IMR-90 (cell line): ENCODE results near the gene POC1B. TPM values are rescaled to one million over a fixed set of nuclear protein-coding genes. Genes with fewer than 3 reads are reported as not detected.

Experiments
- ATAC-seq: fragments of 200-7000 bp; cut with Tn5 transposase; 2 replicates; pipeline ENCODE4 v1.9.1; 2020; ENCODE audit warnings: low read depth, mild to moderate bottlenecking, moderate library complexity
- BruUV-seq: library from RNA; stranded (reverse); fragments of 400-500 nt; replicated peaks from 2 replicates; lab custom pipeline; 2021; lab: Mats Ljungman, UMichigan
- CTCF ChIA-PET: fragments of 300-600 bp; formaldehyde crosslinking; extraction: SDS; loops from one replicate; lab custom pipeline; 2021; ENCODE audit warnings: antibody characterized with exemption; lab: Yijun Ruan, JAX
- POLR2A ChIA-PET: fragments of 300-600 bp; sonication (Branson Sonifier 250); formaldehyde crosslinking; loops from one replicate; lab custom pipeline; 2022; ENCODE audit warnings: antibody characterized with exemption; ENCODE audit not compliant: unreplicated experiment; lab: Charles Lee
- DNase-seq: peaks from one replicate; pipeline ENCODE4 v3.0.0; 2013
- H2AFZ ChIP-seq: replicated peaks from 2 replicates; pipeline ENCODE3; 2013; ENCODE audit warnings: low read length, mild to moderate bottlenecking; ENCODE audit not compliant: poor library complexity
- H2AK5ac ChIP-seq: 2 replicates; pipeline ENCODE4 v1.6.1; 2013; ENCODE audit warnings: low read depth, low read length, inconsistent platforms
- H2AK9ac ChIP-seq: replicated peaks from 2 replicates; pipeline ENCODE3; 2013; ENCODE audit warnings: mild to moderate bottlenecking, low read depth, low read length, moderate library complexity; ENCODE audit not compliant: poor library complexity
- H2BK120ac ChIP-seq: 2 replicates; pipeline ENCODE4 v1.6.1; 2013; ENCODE audit warnings: low read depth, low read length, inconsistent platforms
- H2BK15ac ChIP-seq: 3 replicates; pipeline ENCODE4 v1.6.1; 2013; ENCODE audit warnings: low read depth, low read length, inconsistent platforms
- H2BK20ac ChIP-seq: 2 replicates; pipeline ENCODE4 v1.6.1; 2013; ENCODE audit warnings: low read depth, mild to moderate bottlenecking, inconsistent platforms, low read length, moderate library complexity
- H2BK5ac ChIP-seq: 2 replicates; pipeline ENCODE4 v1.6.1; 2013; ENCODE audit warnings: mild to moderate bottlenecking, low read depth, low read length, inconsistent platforms; ENCODE audit not compliant: poor library complexity, severe bottlenecking
- H3K14ac ChIP-seq: replicated peaks from 2 replicates; pipeline ENCODE4 v1.6.1; 2013; ENCODE audit warnings: low read depth, low read length, inconsistent platforms
- H3K18ac ChIP-seq: 2 replicates; pipeline ENCODE4 v1.6.1; 2013; ENCODE audit warnings: low read depth, low read length, control low read depth
- H3K23ac ChIP-seq: 2 replicates; pipeline ENCODE4 v1.6.1; 2013; ENCODE audit warnings: low read depth, low read length, inconsistent platforms
- H3K27ac ChIP-seq: 2 replicates; pipeline ENCODE4 v1.5.1; 2013; ENCODE audit warnings: mild to moderate bottlenecking, control low read depth, low read length; ENCODE audit not compliant: insufficient read depth
- H3K27me3 ChIP-seq: 2 replicates; pipeline ENCODE4 v1.6.1; 2013; ENCODE audit warnings: low read length; ENCODE audit not compliant: control insufficient read depth, insufficient read depth
- H3K36me3 ChIP-seq: 2 replicates; pipeline ENCODE4 v1.6.1; 2013; ENCODE audit warnings: low read length, mixed read lengths; ENCODE audit not compliant: control insufficient read depth, insufficient read depth
- H3K4ac ChIP-seq: 2 replicates; pipeline ENCODE4 v1.6.1; 2013; ENCODE audit warnings: low read depth, low read length, inconsistent platforms
- H3K4me1 ChIP-seq: 2 replicates; pipeline ENCODE4 v1.6.1; 2013; ENCODE audit warnings: low read length, mixed read lengths; ENCODE audit not compliant: control insufficient read depth, insufficient read depth
- H3K4me2 ChIP-seq: 2 replicates; pipeline ENCODE4 v1.6.1; 2013; ENCODE audit warnings: low read depth, mild to moderate bottlenecking, control low read depth, low read length, moderate library complexity
- H3K4me3 ChIP-seq: 2 replicates; pipeline ENCODE4 v1.5.1; 2013; ENCODE audit warnings: low read depth, mild to moderate bottlenecking, control low read depth, low read length, moderate library complexity; ENCODE audit not compliant: insufficient read depth
- H3K56ac ChIP-seq: 2 replicates; pipeline ENCODE4 v1.6.1; 2013; ENCODE audit warnings: low read length, inconsistent platforms; ENCODE audit not compliant: insufficient read depth; ENCODE audit errors: extremely low read depth
- H3K79me1 ChIP-seq, 2 experiments: 2 replicates each; pipeline ENCODE4 v1.6.1; 2013; ENCODE audit warnings: low read length in 2 of 2, inconsistent platforms in 1 of 2, low read depth in 1 of 2
- H3K9ac ChIP-seq: 2 replicates; pipeline ENCODE4 v1.6.1; 2013; ENCODE audit warnings: low read depth, low read length, control low read depth
- H3K9me1 ChIP-seq: 2 replicates; pipeline ENCODE4 v1.6.1; 2013; ENCODE audit warnings: low read length, inconsistent platforms; ENCODE audit not compliant: insufficient read depth
- H3K9me3 ChIP-seq: 2 replicates; pipeline ENCODE4 v1.6.1; 2013; ENCODE audit warnings: low read length; ENCODE audit not compliant: control insufficient read depth, insufficient read depth
- H4K20me1 ChIP-seq: 2 replicates; pipeline ENCODE4 v1.6.1; 2013; ENCODE audit warnings: low read length, inconsistent platforms; ENCODE audit not compliant: insufficient read depth
- H4K5ac ChIP-seq: 2 replicates; pipeline ENCODE4 v1.6.1; 2013; ENCODE audit warnings: mild to moderate bottlenecking, low read depth, low read length, control low read depth
- H4K8ac ChIP-seq, 2 experiments: 2 replicates each; pipeline ENCODE4 v1.6.1; 2013; ENCODE audit warnings: low read depth in 2 of 2, low read length in 2 of 2, control low read depth in 1 of 2, inconsistent platforms in 1 of 2
- H4K91ac ChIP-seq: 2 replicates; pipeline ENCODE4 v1.6.1; 2013; ENCODE audit warnings: low read depth, low read length, inconsistent platforms; ENCODE audit not compliant: insufficient read depth
- CEBPB ChIP-seq: IDR thresholded peaks from 2 replicates; pipeline ENCODE4 v1.6.1; 2012; ENCODE audit warnings: low read depth, low read length, improper control_type of control experiment
- CHD1 ChIP-seq: IDR thresholded peaks from 2 replicates; pipeline ENCODE4 v1.6.1; 2012; ENCODE audit warnings: low read depth, low read length, improper control_type of control experiment
- FOS ChIP-seq: fragments of 150-350 bp; IDR thresholded peaks from 2 replicates; pipeline ENCODE4 v1.6.1; 2016; ENCODE audit warnings: low read depth, low read length
- MAFK ChIP-seq: IDR thresholded peaks from 2 replicates; pipeline ENCODE4 v1.6.1; 2012; ENCODE audit warnings: low read depth, low read length, improper control_type of control experiment
- MAZ ChIP-seq: IDR thresholded peaks from 2 replicates; pipeline ENCODE4 v1.6.1; 2012; ENCODE audit warnings: low read depth, mild to moderate bottlenecking, low read length, improper control_type of control experiment, moderate library complexity, borderline replicate concordance
- NFE2L2 ChIP-seq: fragments of 150-350 bp; IDR thresholded peaks from 2 replicates; pipeline ENCODE4 v1.6.1; 2016; ENCODE audit warnings: low read depth, mild to moderate bottlenecking, low read length
- POLR2A ChIP-seq: IDR thresholded peaks from 2 replicates; pipeline ENCODE4 v1.6.1; 2012; ENCODE audit warnings: mild to moderate bottlenecking, low read depth, low read length
- RAD21 ChIP-seq: IDR thresholded peaks from 2 replicates; pipeline ENCODE4 v1.6.1; 2012; ENCODE audit warnings: low read length, improper control_type of control experiment
- WGBS, 2 experiments: methylation state at CpG; one replicate each; pipeline versions ENCODE4 v1.1.5 to v1.1.7; 2013; ENCODE audit warnings: missing lambda C conversion rate in 2 of 2; ENCODE audit not compliant: insufficient read length in 1 of 2; ENCODE audit errors: extremely low coverage in 2 of 2; 5-methylcytosine and 5-hydroxymethylcytosine counted together
- dilution Hi-C: fragments of 300-500 bp; cut with HindIII; formaldehyde crosslinking; loops from one replicate; pipeline ENCODE4 v1.14.3; 2018; ENCODE audit warnings: low sequenced_read_pairs; ENCODE audit not compliant: unreplicated experiment
- in situ Hi-C: fragments of 300-500 bp; cut with MboI; formaldehyde crosslinking; loops from 3 replicates; pipeline ENCODE4 v1.14.3; 2019; ENCODE audit warnings: low sequenced_read_pairs, inconsistent platforms, mixed read lengths
- intact Hi-C: fragments of 100-400 bp; cut with micrococcal nuclease; formaldehyde crosslinking; loops from 2 replicates; pipeline ENCODE4 v1.10.0; 2022
- polyA plus RNA-seq, 3 experiments: library from polyadenylated mRNA; depleted of rRNA; stranded (reverse); fragments of >200 nt; gene quantifications; 2 replicates each; pipeline ENCODE4 v1.2.3, GENCODE V29; 2012; ENCODE audit warnings: low replicate concordance in 1 of 3
- total RNA-seq: library from RNA; depleted of rRNA; stranded (reverse); fragments of >200 nt; gene quantifications from 2 replicates; pipeline ENCODE4 v1.2.3, GENCODE V29; 2012
- TF ChIP-seq, protein P1 (sequence below): fragments of 150-350 bp; IDR thresholded peaks from 2 replicates; pipeline ENCODE4 v1.6.1; 2016; ENCODE audit warnings: low read depth, mild to moderate bottlenecking, low read length, moderate library complexity, borderline replicate concordance
- TF ChIP-seq, protein P2 (sequence below): conservative IDR thresholded peaks from 2 replicates; pipeline ENCODE4 v1.5.1; 2012; ENCODE audit warnings: mild to moderate bottlenecking, low read depth, low read length, improper control_type of control experiment
- TF ChIP-seq, protein P3 (sequence below): fragments of 150-350 bp; IDR thresholded peaks from 2 replicates; pipeline ENCODE4 v1.6.1; 2017; ENCODE audit warnings: mild to moderate bottlenecking, antibody characterized with exemption, low read length, low read depth

The POC1B gene
- total and polyA plus RNA-seq, 2 of the 4 experiments (the other 2 are of a cell fraction): 5.0 to 10.4 TPM

DNA sequence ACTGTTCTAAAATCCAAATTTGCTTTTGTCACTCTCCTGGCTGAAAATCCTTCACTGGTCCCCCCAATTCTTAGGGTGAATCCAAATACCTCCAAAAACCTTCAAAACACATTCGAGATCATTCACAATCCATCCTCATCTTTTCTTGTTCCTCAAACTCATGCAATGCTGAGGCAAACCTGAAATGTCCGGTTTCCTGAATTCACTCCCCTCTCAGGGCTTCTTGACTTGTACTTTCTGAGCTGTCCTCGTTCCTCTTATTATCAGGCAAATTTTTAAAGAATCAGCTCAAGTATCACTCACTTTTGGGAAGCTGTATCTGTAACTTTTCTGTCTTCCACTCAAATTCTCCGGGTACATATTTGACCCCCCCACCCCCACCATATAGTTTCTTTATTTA lies 88.6 kb downstream of the POC1B start:
- H3K27me3 ChIP-seq: no peaks in the 10 kb centered on the region
- no peak overlapping the region for H3K56ac ChIP-seq
- no peaks in the 10 kb centered on the region for H4K20me1 ChIP-seq
- 0 out of 2 replicates have a peak, but pooled peaks cover 2% of the 10 kb centered on the region for H3K9me1 ChIP-seq
- H3K4ac ChIP-seq: no peak overlapping the region
- DNase-seq (no peak), ATAC-seq (no peak)
- no peak overlapping the region for H3K18ac ChIP-seq
- no peak overlapping the region for H3K9ac ChIP-seq
- 100% methylated on average over 3 of the region's 4 CpGs; no CpG with 5 or more reads in 1 of the 2 experiments for WGBS, 2 experiments
- no peak overlapping the region for H2AK5ac ChIP-seq
- no peak overlapping the region for H3K14ac ChIP-seq
- dilution Hi-C loops (no loop called here), in situ Hi-C loops (no loop called here), intact Hi-C loops (no loop called here)
- ChIA-PET POLR2A (no interaction called here), CTCF (no interaction called here)
- no peak overlapping the region for H3K23ac ChIP-seq
- H2AK9ac ChIP-seq: no peak overlapping the region
- no peak overlapping the region for H3K4me3 ChIP-seq
- H4K8ac ChIP-seq: no peak overlapping the region
- H4K5ac ChIP-seq: no peak overlapping the region
- H4K91ac ChIP-seq: no peak overlapping the region
- no peaks in the 10 kb centered on the region for H3K9me3 ChIP-seq
- H3K4me2 ChIP-seq: no peak overlapping the region
- H2BK5ac ChIP-seq: no peak overlapping the region
- H3K36me3 ChIP-seq: no peaks in the 10 kb centered on the region
- peak overlapping the region; percentile 14; the same call in 1 of the 3 replicates for H2BK15ac ChIP-seq
- H2AFZ ChIP-seq: no peak overlapping the region
- no peak overlapping the region for H2BK120ac ChIP-seq
- peaks cover 4 to 15% of the 10 kb centered on the region in 2 experiments; a peak in 1 of 4 replicates for H3K79me1 ChIP-seq
- peaks cover 6% of the 10 kb centered on the region; the same call in 1 of the 2 replicates for H3K4me1 ChIP-seq
- no peak overlapping the region for H2BK20ac ChIP-seq
- no peak overlapping the region for H3K27ac ChIP-seq
- no TSS peak for BruUV-seq
- TF ChIP-seq NFE2L2: no peak
- TF ChIP-seq MAFK: no peak
- TF ChIP-seq, protein P1, sequence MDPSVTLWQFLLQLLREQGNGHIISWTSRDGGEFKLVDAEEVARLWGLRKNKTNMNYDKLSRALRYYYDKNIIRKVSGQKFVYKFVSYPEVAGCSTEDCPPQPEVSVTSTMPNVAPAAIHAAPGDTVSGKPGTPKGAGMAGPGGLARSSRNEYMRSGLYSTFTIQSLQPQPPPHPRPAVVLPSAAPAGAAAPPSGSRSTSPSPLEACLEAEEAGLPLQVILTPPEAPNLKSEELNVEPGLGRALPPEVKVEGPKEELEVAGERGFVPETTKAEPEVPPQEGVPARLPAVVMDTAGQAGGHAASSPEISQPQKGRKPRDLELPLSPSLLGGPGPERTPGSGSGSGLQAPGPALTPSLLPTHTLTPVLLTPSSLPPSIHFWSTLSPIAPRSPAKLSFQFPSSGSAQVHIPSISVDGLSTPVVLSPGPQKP: no peak
- TF ChIP-seq, protein P2, sequence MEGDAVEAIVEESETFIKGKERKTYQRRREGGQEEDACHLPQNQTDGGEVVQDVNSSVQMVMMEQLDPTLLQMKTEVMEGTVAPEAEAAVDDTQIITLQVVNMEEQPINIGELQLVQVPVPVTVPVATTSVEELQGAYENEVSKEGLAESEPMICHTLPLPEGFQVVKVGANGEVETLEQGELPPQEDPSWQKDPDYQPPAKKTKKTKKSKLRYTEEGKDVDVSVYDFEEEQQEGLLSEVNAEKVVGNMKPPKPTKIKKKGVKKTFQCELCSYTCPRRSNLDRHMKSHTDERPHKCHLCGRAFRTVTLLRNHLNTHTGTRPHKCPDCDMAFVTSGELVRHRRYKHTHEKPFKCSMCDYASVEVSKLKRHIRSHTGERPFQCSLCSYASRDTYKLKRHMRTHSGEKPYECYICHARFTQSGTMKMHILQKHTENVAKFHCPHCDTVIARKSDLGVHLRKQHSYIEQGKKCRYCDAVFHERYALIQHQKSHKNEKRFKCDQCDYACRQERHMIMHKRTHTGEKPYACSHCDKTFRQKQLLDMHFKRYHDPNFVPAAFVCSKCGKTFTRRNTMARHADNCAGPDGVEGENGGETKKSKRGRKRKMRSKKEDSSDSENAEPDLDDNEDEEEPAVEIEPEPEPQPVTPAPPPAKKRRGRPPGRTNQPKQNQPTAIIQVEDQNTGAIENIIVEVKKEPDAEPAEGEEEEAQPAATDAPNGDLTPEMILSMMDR: no peak
- no peak for TF ChIP-seq FOS
- TF ChIP-seq, protein P3, sequence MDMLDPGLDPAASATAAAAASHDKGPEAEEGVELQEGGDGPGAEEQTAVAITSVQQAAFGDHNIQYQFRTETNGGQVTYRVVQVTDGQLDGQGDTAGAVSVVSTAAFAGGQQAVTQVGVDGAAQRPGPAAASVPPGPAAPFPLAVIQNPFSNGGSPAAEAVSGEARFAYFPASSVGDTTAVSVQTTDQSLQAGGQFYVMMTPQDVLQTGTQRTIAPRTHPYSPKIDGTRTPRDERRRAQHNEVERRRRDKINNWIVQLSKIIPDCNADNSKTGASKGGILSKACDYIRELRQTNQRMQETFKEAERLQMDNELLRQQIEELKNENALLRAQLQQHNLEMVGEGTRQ: no peak
- no peak for TF ChIP-seq CEBPB
- no peak for TF ChIP-seq CHD1
- TF ChIP-seq POLR2A: no peak
- TF ChIP-seq MAZ: no peak
- TF ChIP-seq RAD21: no peak
